Measurements from ENCODE around the gene MRPL44.

The MRPL44 gene

GRCh38 chr2:223947711-223948205 is 9.5 kb upstream of the MRPL44 start:
- Histone ChIP-seq H3K27me3 (no peaks in the 10 kb centered on the region), H3K36me3 (no peaks in the 10 kb centered on the region), H3K4me1 (peaks cover 16% of the 10 kb centered on the region), H3K4me3 (ENCODE audit: low read depth, low read length) (no peak overlapping the region), H3K9me3 (no peaks in the 10 kb centered on the region)
- no peak for DNase-seq
- TF ChIP-seq, protein P1, sequence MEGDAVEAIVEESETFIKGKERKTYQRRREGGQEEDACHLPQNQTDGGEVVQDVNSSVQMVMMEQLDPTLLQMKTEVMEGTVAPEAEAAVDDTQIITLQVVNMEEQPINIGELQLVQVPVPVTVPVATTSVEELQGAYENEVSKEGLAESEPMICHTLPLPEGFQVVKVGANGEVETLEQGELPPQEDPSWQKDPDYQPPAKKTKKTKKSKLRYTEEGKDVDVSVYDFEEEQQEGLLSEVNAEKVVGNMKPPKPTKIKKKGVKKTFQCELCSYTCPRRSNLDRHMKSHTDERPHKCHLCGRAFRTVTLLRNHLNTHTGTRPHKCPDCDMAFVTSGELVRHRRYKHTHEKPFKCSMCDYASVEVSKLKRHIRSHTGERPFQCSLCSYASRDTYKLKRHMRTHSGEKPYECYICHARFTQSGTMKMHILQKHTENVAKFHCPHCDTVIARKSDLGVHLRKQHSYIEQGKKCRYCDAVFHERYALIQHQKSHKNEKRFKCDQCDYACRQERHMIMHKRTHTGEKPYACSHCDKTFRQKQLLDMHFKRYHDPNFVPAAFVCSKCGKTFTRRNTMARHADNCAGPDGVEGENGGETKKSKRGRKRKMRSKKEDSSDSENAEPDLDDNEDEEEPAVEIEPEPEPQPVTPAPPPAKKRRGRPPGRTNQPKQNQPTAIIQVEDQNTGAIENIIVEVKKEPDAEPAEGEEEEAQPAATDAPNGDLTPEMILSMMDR (IDR thresholded peaks at IDR 0.05; ENCODE audit: low read depth, low read length) = no peak

GRCh38 chr2:223949241-223949840 is 7.9 kb upstream of the MRPL44 start:
- H3K9me3 ChIP-seq = no peaks in the 10 kb centered on the region
- peaks cover 9% of the 10 kb centered on the region for H3K4me1 ChIP-seq
- DNase-seq = no peak
- TF ChIP-seq, protein P1 (IDR thresholded peaks at IDR 0.05; ENCODE audit: low read depth, low read length) = 0 out of 2 replicates have a peak, but pooled peaks have one; percentile 6
- H3K36me3 ChIP-seq = no peaks in the 10 kb centered on the region
- H3K4me3 ChIP-seq (ENCODE audit: low read depth, low read length) = no peak overlapping the region
- H3K27me3 ChIP-seq = no peaks in the 10 kb centered on the region

DNA sequence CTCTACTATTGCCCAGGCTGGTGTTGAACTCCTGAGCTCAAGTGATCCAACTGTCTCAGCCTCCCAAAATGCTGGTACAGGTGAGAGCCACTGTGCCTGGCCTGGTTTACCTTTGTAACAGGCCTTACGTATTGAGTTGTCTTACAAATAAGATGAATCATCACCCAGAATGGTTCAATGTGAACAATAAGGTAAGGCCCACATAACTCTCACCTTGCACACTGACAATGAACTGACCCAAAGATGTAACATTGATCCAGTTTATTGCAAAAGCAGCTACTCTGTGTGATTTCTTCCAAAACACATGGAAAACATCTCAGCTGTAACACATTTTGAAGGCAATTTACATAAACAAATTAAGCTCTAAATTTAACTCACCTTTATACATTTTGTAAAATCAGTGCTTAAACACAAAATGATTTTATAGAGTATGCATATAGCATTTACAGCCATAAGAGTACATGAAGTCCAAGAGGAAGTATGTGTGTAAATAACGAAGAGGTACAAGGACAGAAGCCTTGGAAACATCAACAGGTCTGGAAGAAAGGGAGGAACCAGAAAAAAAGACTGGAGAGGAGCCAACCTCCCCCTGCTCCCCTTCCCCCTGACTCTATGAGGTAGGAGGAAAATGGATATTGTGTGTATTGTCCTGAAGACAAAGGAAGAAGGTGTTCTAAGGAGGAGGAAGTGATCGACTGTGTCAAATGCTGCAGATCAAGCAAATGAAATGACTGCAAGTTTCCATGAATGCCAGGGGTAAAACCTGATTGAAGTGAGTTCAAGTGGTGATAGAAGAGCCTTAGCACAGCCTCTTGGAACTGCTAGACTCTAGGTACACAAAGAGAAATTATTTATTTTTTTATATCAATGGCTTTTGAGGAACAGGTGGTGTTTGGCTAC is 6.6 kb upstream of the MRPL44 start:
- Histone ChIP-seq H3K36me3 (no peaks in the 10 kb centered on the region), H3K9me3 (no peaks in the 10 kb centered on the region), H3K4me1 (peaks cover 9% of the 10 kb centered on the region), H3K27me3 (no peaks in the 10 kb centered on the region), H3K4me3 (ENCODE audit: low read depth, low read length) (no peak overlapping the region)
- no peak for DNase-seq
- TF ChIP-seq, protein P1 (IDR thresholded peaks at IDR 0.05; ENCODE audit: low read depth, low read length) = no peak

DNA sequence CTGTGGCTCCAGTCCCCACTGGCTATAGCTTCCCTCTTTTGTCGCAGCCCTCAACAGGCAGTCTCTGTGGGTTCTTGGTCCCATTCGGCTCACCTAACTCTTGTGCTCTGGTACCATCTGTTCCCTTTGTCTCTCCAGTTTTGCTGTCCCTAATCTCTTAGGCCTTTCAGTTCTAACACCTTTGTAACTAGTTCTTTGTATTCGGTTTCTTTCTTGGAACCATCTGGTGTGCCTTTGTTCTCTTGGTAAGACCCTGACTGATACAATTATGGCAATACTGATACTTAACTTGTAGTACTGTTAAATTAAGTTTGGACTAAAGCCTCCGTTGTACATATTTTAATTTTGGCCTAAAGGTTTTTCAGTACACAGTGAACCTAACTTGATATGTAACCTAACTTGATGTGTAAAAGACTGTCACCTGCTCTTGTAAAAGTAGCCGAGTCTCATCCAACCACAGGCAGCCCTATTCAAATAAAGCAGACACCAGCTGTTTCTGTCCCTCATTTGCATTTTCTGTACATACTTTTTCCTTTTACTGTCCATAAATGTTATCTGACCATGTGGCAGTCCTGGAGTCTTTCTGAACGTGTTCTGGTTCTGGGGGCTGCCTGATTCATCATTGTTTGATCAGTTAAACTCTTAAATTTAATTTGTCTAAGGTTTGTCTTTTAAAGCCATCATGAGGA is 4.8 kb upstream of the MRPL44 start:
- Histone ChIP-seq H3K27me3 (no peaks in the 10 kb centered on the region), H3K4me1 (peaks cover 9% of the 10 kb centered on the region)

DNA sequence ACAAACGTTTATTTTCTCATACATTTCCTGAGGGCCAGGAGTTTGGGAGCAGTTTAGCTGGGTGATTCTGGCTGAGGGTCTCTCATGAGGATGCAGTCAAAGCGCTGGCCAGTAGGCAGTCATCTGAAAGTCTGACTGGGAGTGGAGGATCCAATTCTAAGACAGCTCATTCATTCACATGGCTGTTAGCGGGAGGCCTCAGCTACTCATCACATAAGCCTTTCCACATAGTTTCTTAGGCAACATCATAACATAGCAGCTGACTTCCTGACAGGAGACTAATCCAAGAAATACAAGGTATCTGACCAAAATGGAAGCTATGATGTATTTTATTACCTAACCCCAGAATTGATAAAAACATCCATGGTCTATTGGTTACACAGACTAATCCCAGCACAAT is 2.9 kb upstream of the MRPL44 start:
- no peak for DNase-seq
- Histone ChIP-seq H3K9me3 (no peaks in the 10 kb centered on the region), H3K27me3 (no peaks in the 10 kb centered on the region), H3K4me1 (peaks cover 9% of the 10 kb centered on the region), H3K4me3 (ENCODE audit: low read depth, low read length) (no peak overlapping the region), H3K36me3 (peaks cover under 1% of the 10 kb centered on the region)
- TF ChIP-seq, protein P1 (IDR thresholded peaks at IDR 0.05; ENCODE audit: low read depth, low read length) = no peak

More for the DNA sequence above, 4.8 kb upstream of the MRPL44 start:
- no peaks in the 10 kb centered on the region for H3K9me3 ChIP-seq
- no peaks in the 10 kb centered on the region for H3K36me3 ChIP-seq
- no peak for DNase-seq
- TF ChIP-seq, protein P1 (IDR thresholded peaks at IDR 0.05; ENCODE audit: low read depth, low read length) = no peak
- H3K4me3 ChIP-seq (ENCODE audit: low read depth, low read length) = no peak overlapping the region

Measured in BE2C (cell line).